Globus pallidus (tissue), 1 donor: ENCODE results near the gene MYO7B.

Experiments
- DNase-seq: peaks from one replicate; pipeline ENCODE4 v3.0.0-alpha.2; 2015; ENCODE audit warnings: low spot score

The MYO7B gene

GRCh38 chr2:127681288-127681804 lies 145.9 kb downstream of the MYO7B start:
- DNase-seq, result no peak

GRCh38 chr2:127681976-127682857 lies 146.7 kb downstream of the MYO7B start:
- no peak for DNase-seq

GRCh38 chr2:127683056-127683455 lies 147.6 kb downstream of the MYO7B start:
- no peak for DNase-seq

- DNase-seq, result no peak
Measured at GRCh38 chr2:127683757-127684156, 148.3 kb downstream of the MYO7B start.

- no peak for DNase-seq
Measured at GRCh38 chr2:127685410-127686080, 150.1 kb downstream of the MYO7B start.
